OCI-LY3 (cell line): ENCODE measurements around the gene MTCH1.

Source experiments
- H2AFZ ChIP-seq: fragments of 200-600, 300-600 bp; shearing (Covaris generic); 2 replicates; pipeline ENCODE4 v1.6.0; 2014; ENCODE audit warnings: antibody characterized with exemption, low read depth, low read length
- H3K27ac ChIP-seq: fragments of 200-600, 300-600 bp; sonication (generic); 2 replicates; pipeline ENCODE4 v1.5.1; 2014; ENCODE audit warnings: mild to moderate bottlenecking, low read length, moderate library complexity, mixed read lengths
- H3K27me3 ChIP-seq: fragments of 200-600, 300-600 bp; sonication (generic); 2 replicates; pipeline ENCODE4 v1.6.1; 2014; ENCODE audit warnings: low read depth, low read length, mixed read lengths
- H3K36me3 ChIP-seq: fragments of 200-600, 300-600 bp; sonication (generic); replicated peaks from 2 replicates; pipeline ENCODE3; 2014; ENCODE audit warnings: low read depth, low read length, mixed read lengths
- H3K4me1 ChIP-seq: fragments of 300-600, 200-600 bp; sonication (generic); 2 replicates; pipeline ENCODE4 v1.6.1; 2014; ENCODE audit warnings: low read length, mixed read lengths
- H3K4me2 ChIP-seq: fragments of 200-600, 300-600 bp; sonication (generic); 2 replicates; pipeline ENCODE4 v1.6.1; 2014; ENCODE audit warnings: low read length, mixed read lengths
- H3K4me3 ChIP-seq: fragments of 300-600, 200-600 bp; sonication (generic); 2 replicates; pipeline ENCODE4 v1.5.1; 2014; ENCODE audit warnings: antibody characterized with exemption, mild to moderate bottlenecking, low read length, moderate library complexity
- H3K79me2 ChIP-seq: fragments of 300-600, 200-600 bp; shearing (Covaris generic); 2 replicates; pipeline ENCODE4 v1.6.1; 2014; ENCODE audit warnings: mild to moderate bottlenecking, low read length, mixed read lengths
- H3K9ac ChIP-seq: fragments of 300-600, 200-600 bp; shearing (Covaris generic); 2 replicates; pipeline ENCODE4 v1.6.0; 2014; ENCODE audit warnings: mild to moderate bottlenecking, low read length, moderate library complexity
- H3K9me3 ChIP-seq: fragments of 200-600, 300-600 bp; shearing (Covaris generic); 2 replicates; pipeline ENCODE4 v1.6.1; 2014; ENCODE audit warnings: low read length, mixed read lengths; ENCODE audit not compliant: insufficient read depth
- H4K20me1 ChIP-seq: fragments of 200-600, 300-600 bp; sonication (generic); 2 replicates; pipeline ENCODE4 v1.6.1; 2016; ENCODE audit warnings: low read length, mixed read lengths; ENCODE audit not compliant: insufficient read depth
- EZH2phosphoT487 ChIP-seq: fragments of 200-600 bp; shearing (Covaris generic); IDR thresholded peaks from 2 replicates; pipeline ENCODE4 v1.6.1; 2018; ENCODE audit warnings: antibody characterized with exemption, mixed run types, low read depth
- TF ChIP-seq, protein P1 (sequence below): fragments of 200-600, 300-600 bp; sonication (generic); IDR thresholded peaks from 2 replicates; pipeline ENCODE4 v1.5.1; 2014; ENCODE audit warnings: antibody characterized with exemption, low read length, low read depth

MTCH1 gene

GRCh38 chr6:37032239-37032638, 46.2 kb upstream of the MTCH1 start:
- Histone ChIP-seq H2AFZ (no peak overlapping the region), H3K27ac (no peak overlapping the region), H3K27me3 (no peaks in the 10 kb centered on the region), H3K36me3 (peaks cover 62% of the 10 kb centered on the region), H4K20me1 (no peaks in the 10 kb centered on the region), H3K4me2 (no peak overlapping the region), H3K9me3 (peaks cover 8% of the 10 kb centered on the region; the same call in 1 of the 2 replicates), H3K9ac (no peak overlapping the region), H3K4me3 (no peak overlapping the region), H3K79me2 (no peaks in the 10 kb centered on the region), H3K4me1 (peaks cover 17% of the 10 kb centered on the region; the same call in 1 of the 2 replicates)
- TF ChIP-seq, protein P1, sequence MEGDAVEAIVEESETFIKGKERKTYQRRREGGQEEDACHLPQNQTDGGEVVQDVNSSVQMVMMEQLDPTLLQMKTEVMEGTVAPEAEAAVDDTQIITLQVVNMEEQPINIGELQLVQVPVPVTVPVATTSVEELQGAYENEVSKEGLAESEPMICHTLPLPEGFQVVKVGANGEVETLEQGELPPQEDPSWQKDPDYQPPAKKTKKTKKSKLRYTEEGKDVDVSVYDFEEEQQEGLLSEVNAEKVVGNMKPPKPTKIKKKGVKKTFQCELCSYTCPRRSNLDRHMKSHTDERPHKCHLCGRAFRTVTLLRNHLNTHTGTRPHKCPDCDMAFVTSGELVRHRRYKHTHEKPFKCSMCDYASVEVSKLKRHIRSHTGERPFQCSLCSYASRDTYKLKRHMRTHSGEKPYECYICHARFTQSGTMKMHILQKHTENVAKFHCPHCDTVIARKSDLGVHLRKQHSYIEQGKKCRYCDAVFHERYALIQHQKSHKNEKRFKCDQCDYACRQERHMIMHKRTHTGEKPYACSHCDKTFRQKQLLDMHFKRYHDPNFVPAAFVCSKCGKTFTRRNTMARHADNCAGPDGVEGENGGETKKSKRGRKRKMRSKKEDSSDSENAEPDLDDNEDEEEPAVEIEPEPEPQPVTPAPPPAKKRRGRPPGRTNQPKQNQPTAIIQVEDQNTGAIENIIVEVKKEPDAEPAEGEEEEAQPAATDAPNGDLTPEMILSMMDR, result no peak
- TF ChIP-seq EZH2phosphoT487, result no peak

DNA sequence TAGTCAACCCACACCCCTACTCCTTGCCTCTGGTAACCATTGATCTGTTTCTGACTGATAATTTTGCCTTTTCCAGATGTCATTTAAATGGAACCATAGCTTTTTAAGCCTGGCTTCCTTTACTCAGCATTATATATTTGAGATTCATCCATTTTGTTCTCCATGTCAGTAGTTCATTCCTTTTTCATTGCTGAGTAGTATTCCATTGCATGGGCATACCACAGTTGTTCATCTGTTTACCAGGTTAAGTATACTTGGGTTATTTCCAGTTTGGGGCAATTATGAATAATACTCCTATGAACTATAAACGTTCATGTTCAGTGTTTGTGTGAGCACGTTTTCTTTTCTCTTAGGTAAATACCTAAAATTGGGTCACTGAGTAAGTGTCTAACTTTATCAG, 44.6 kb upstream of the MTCH1 start:
- Histone ChIP-seq H3K27ac (no peak overlapping the region), H3K4me1 (peaks cover 17% of the 10 kb centered on the region; the same call in 1 of the 2 replicates), H2AFZ (no peak overlapping the region), H3K4me2 (no peak overlapping the region), H3K27me3 (no peaks in the 10 kb centered on the region), H3K9me3 (peaks cover 8% of the 10 kb centered on the region; the same call in 1 of the 2 replicates), H3K36me3 (peaks cover 75% of the 10 kb centered on the region), H3K79me2 (no peaks in the 10 kb centered on the region), H3K9ac (no peak overlapping the region), H4K20me1 (no peaks in the 10 kb centered on the region), H3K4me3 (no peak overlapping the region)
- TF ChIP-seq, protein P1, result no peak
- TF ChIP-seq EZH2phosphoT487, result no peak

DNA sequence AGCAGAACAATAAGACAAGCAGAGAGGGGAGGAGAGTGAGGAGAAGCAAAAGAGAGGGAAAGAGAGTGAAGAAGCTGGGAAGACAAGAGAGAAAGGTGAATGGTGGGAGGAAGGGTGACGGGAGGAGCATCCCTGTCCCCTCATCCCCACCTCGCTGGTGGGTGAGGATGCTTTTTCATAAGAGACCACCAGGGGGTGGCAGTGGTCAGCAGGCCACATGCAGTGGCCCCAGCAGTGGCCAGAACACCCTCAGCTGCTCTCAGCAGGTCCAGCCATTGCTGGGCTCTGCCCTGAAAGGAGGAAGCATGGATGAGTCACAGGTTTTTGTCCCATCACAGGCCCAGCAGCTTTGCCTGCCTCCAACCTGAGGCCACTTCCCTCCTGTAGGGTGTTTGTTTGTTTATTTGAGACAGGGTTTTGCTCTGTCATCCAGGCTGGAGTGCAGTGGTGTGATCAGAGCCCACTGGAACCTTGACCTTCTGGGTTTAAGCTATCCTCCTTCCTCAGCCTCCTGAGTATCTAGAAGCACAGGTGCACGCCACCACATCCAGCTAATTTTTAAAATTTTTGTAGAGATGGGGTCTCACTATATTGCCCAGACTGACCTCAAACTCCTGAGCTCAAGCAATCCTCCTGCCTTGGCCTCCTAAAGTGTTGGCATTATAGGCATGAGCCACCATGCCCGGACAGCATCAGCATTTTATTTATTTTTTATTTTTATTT, 43.4 kb upstream of the MTCH1 start:
- H2AFZ ChIP-seq, result no peak overlapping the region
- H3K4me1 ChIP-seq, result peaks cover 22% of the 10 kb centered on the region; the same call in 1 of the 2 replicates
- H3K4me3 ChIP-seq, result no peak overlapping the region

GRCh38 chr6:37027811-37028469, 41.9 kb upstream of the MTCH1 start:
- peaks cover 8% of the 10 kb centered on the region; the same call in 1 of the 2 replicates for H3K9me3 ChIP-seq
- no peaks in the 10 kb centered on the region for H3K27me3 ChIP-seq
- H2AFZ ChIP-seq, result no peak overlapping the region
- peaks cover 77% of the 10 kb centered on the region for H3K36me3 ChIP-seq
- H3K4me3 ChIP-seq, result no peak overlapping the region
- H3K27ac ChIP-seq, result no peak overlapping the region
- H3K4me1 ChIP-seq, result peaks cover 26% of the 10 kb centered on the region
- H3K79me2 ChIP-seq, result no peaks in the 10 kb centered on the region
- no peak for TF ChIP-seq EZH2phosphoT487
- TF ChIP-seq, protein P1, result no peak
- no peak overlapping the region for H3K4me2 ChIP-seq
- no peak overlapping the region for H3K9ac ChIP-seq
- no peaks in the 10 kb centered on the region for H4K20me1 ChIP-seq

More for the DNA sequence above, 43.4 kb upstream of the MTCH1 start:
- TF ChIP-seq, protein P1, result peak; percentile 61
- no peak for TF ChIP-seq EZH2phosphoT487
- Histone ChIP-seq H3K9ac (no peak overlapping the region), H3K36me3 (peaks cover 80% of the 10 kb centered on the region), H3K4me2 (no peak overlapping the region), H3K9me3 (peaks cover 8% of the 10 kb centered on the region; the same call in 1 of the 2 replicates), H4K20me1 (no peaks in the 10 kb centered on the region), H3K27me3 (no peaks in the 10 kb centered on the region), H3K79me2 (no peaks in the 10 kb centered on the region), H3K27ac (peak overlapping the region; percentile 38)
